Astrocyte of the hippocampus (primary cell): ENCODE results near the gene PRPF39.
A peak's percentile ranks its signal among the peaks of the same experiment; 100 is the strongest.
"Not testable (repeated sequence)": the region's sequence is repeated elsewhere in the genome, so short reads cannot be mapped to it uniquely, and the experiment has no call there.

Experiments used
- DNase-seq: peaks from one replicate; pipeline ENCODE4 v3.0.0; 2011; ENCODE audit warnings: low read depth, low spot score

Gene PRPF39

GRCh38 chr14:45081096-45081495, 2.8 kb upstream of the PRPF39 start:
- DNase-seq = not testable (repeated sequence)

GRCh38 chr14:45082420-45082819, 1.5 kb upstream of the PRPF39 start:
- DNase-seq = no peak

GRCh38 chr14:45083617-45083975, 320 bp upstream of the PRPF39 start:
- no peak for DNase-seq

- DNase-seq = peak; percentile 21
Observed at GRCh38 chr14:45084946-45085346, 1.0 kb downstream of the PRPF39 start.

- peak; percentile 31 for DNase-seq
Observed at GRCh38 chr14:45089813-45090212, 5.9 kb downstream of the PRPF39 start.

GRCh38 chr14:45091710-45092109, 7.8 kb downstream of the PRPF39 start:
- DNase-seq = no peak

- no peak for DNase-seq
Observed at GRCh38 chr14:45094275-45094674, 10.4 kb downstream of the PRPF39 start.

GRCh38 chr14:45095143-45095542, 11.2 kb downstream of the PRPF39 start:
- no peak for DNase-seq

GRCh38 chr14:45096218-45096617, 12.3 kb downstream of the PRPF39 start:
- no peak for DNase-seq

GRCh38 chr14:45103806-45104205, 19.9 kb downstream of the PRPF39 start:
- no peak for DNase-seq

GRCh38 chr14:45104561-45104960, 20.6 kb downstream of the PRPF39 start:
- DNase-seq = no peak

- DNase-seq = peak; percentile 8
Observed at GRCh38 chr14:45112896-45113781, 29.2 kb downstream of the PRPF39 start.

GRCh38 chr14:45114327-45114726, 30.4 kb downstream of the PRPF39 start:
- no peak for DNase-seq

- DNase-seq = no peak
Observed at GRCh38 chr14:45118594-45118993, 34.7 kb downstream of the PRPF39 start.

GRCh38 chr14:45120096-45120495, 36.2 kb downstream of the PRPF39 start:
- DNase-seq = no peak

GRCh38 chr14:45123271-45123670, 39.4 kb downstream of the PRPF39 start:
- DNase-seq = no peak

- DNase-seq = no peak
Observed at GRCh38 chr14:45125754-45126153, 41.8 kb downstream of the PRPF39 start.

GRCh38 chr14:45128963-45129629, 45.2 kb downstream of the PRPF39 start:
- no peak for DNase-seq

- no peak for DNase-seq
Observed at GRCh38 chr14:45133683-45134050, 49.8 kb downstream of the PRPF39 start.

GRCh38 chr14:45134051-45134958, 50.4 kb downstream of the PRPF39 start, which contains the start of gene FKBP3:
Gene FKBP3 (minus strand): TSS chr14:45134481. CDS start chr14:45134456, 25 bp downstream.
- peak; percentile 99 for DNase-seq

GRCh38 chr14:45135156-45135555, 51.2 kb downstream of the PRPF39 start:
- DNase-seq = peak; percentile 44
